Sigmoid colon (tissue), 3 donors: ENCODE data around the gene PCBP1.

Source experiments
- CTCF ChIP-seq, 4 experiments: fragments of 450-650 bp in 3 of 4; fragments of 200-600 bp in 1 of 4; IDR thresholded peaks; one replicate each; pipeline ENCODE4 v1.5.1; 2016 to 2019; ENCODE audit warnings: antibody characterized with exemption in 4 of 4, mild to moderate bottlenecking in 3 of 4, moderate library complexity in 2 of 4
- POLR2A ChIP-seq, 2 donors: fragments of 450-650 bp; IDR thresholded peaks; one replicate each; pipeline ENCODE4 v1.6.1; 2016; ENCODE audit warnings: antibody characterized with exemption in 2 of 2, mild to moderate bottlenecking in 2 of 2, moderate library complexity in 2 of 2

GRCh38 chr2:70133491-70134322 is 46.4 kb downstream of the PCBP1 start:
- no peak for TF ChIP-seq CTCF (IDR thresholded peaks at IDR 0.05)
- TF ChIP-seq POLR2A (IDR thresholded peaks at IDR 0.05): no peak
